GM12872 (cell line): ENCODE results near the gene SPDEF.

Source experiments
- CTCF ChIP-seq: IDR thresholded peaks from 3 replicates; pipeline ENCODE4 v1.5.1; 2011; ENCODE audit warnings: low read depth, mild to moderate bottlenecking, low read length, moderate library complexity; ENCODE audit not compliant: insufficient read depth

SPDEF gene

GRCh38 chr6:34555007-34555322 lies 1.2 kb downstream of the SPDEF start:
- no peak for TF ChIP-seq CTCF

- TF ChIP-seq CTCF = no peak
These were observed 1.7 kb downstream of the SPDEF start for GRCh38 chr6:34554291-34555006.

GRCh38 chr6:34553750-34554149 lies 2.4 kb downstream of the SPDEF start:
- TF ChIP-seq CTCF = no peak

GRCh38 chr6:34553146-34553545 lies 3.0 kb downstream of the SPDEF start:
- TF ChIP-seq CTCF = no peak

GRCh38 chr6:34552620-34553019 lies 3.5 kb downstream of the SPDEF start:
- no peak for TF ChIP-seq CTCF

GRCh38 chr6:34551720-34552119 lies 4.4 kb downstream of the SPDEF start:
- TF ChIP-seq CTCF = no peak

GRCh38 chr6:34549804-34550202 lies 6.3 kb downstream of the SPDEF start:
- no peak for TF ChIP-seq CTCF
